ENCODE data around the gene CDC42EP1.

DNA sequence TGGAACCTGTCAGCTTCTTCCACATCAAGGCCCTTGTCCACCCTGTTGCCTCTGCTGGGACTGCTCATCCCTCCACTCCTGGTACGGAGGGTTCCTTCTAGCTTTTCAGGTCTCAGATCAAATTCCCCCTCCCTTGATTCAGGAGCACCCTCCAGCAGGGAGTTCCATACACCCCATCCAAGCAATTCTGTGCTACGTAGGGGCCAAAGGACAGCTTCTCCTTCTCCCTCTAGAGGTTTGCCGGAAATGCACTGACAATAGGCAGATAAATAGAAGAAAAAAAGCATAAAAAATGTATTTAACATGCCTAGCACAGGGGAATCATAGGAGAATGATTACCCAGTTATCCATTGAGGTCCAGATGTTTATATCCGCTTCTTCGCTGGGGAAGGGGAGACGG is 37.8 kb upstream of the CDC42EP1 start:
- TF ChIP-seq POLR2AphosphoS5 (IDR thresholded peaks at IDR 0.05; ENCODE audit: low read depth, low read length), result no peak
- TF ChIP-seq SIN3A (IDR thresholded peaks at IDR 0.05; ENCODE audit: borderline replicate concordance, insufficient read depth, low read length), result no peak
- no peak for TF ChIP-seq TAF1 (IDR thresholded peaks at IDR 0.05; ENCODE audit: borderline replicate concordance, insufficient read depth, low read length)
- no peak for TF ChIP-seq FOXP2 (optimal IDR thresholded peaks at IDR 0.05; ENCODE audit: borderline replicate concordance, extremely low read depth, extremely low read length, insufficient read depth)
- TF ChIP-seq, protein P1, sequence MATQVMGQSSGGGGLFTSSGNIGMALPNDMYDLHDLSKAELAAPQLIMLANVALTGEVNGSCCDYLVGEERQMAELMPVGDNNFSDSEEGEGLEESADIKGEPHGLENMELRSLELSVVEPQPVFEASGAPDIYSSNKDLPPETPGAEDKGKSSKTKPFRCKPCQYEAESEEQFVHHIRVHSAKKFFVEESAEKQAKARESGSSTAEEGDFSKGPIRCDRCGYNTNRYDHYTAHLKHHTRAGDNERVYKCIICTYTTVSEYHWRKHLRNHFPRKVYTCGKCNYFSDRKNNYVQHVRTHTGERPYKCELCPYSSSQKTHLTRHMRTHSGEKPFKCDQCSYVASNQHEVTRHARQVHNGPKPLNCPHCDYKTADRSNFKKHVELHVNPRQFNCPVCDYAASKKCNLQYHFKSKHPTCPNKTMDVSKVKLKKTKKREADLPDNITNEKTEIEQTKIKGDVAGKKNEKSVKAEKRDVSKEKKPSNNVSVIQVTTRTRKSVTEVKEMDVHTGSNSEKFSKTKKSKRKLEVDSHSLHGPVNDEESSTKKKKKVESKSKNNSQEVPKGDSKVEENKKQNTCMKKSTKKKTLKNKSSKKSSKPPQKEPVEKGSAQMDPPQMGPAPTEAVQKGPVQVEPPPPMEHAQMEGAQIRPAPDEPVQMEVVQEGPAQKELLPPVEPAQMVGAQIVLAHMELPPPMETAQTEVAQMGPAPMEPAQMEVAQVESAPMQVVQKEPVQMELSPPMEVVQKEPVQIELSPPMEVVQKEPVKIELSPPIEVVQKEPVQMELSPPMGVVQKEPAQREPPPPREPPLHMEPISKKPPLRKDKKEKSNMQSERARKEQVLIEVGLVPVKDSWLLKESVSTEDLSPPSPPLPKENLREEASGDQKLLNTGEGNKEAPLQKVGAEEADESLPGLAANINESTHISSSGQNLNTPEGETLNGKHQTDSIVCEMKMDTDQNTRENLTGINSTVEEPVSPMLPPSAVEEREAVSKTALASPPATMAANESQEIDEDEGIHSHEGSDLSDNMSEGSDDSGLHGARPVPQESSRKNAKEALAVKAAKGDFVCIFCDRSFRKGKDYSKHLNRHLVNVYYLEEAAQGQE (IDR thresholded peaks at IDR 0.05; ENCODE audit: insufficient read depth in 1 of 2, low read depth in 2 of 2, low read length in 2 of 2), result no peak
